Measurements from ENCODE around the gene CDH4.

CDH4 gene

GRCh38 chr20:61325718-61326117 is 73.7 kb downstream of the CDH4 start:
- Mint-ChIP-seq H3K4me1 (no peaks in the 10 kb centered on the region), H3K36me3 (no peaks in the 10 kb centered on the region), H3K27me3 (no peaks in the 10 kb centered on the region), H3K27ac (no peak overlapping the region), H3K9me3 (peaks cover 3 to 8% of the 10 kb centered on the region in 2 donors), H3K4me3 (no peak overlapping the region)
- DNase-seq = no peak
- no peak for ATAC-seq (replicated peaks)

- Mint-ChIP-seq H3K4me3 (no peak overlapping the region), H3K27me3 (no peaks in the 10 kb centered on the region), H3K9me3 (peaks cover 3 to 11% of the 10 kb centered on the region in 2 donors), H3K27ac (no peak overlapping the region), H3K4me1 (no peaks in the 10 kb centered on the region), H3K36me3 (no peaks in the 10 kb centered on the region)
- no peak for DNase-seq
- ATAC-seq (replicated peaks) = peak in 1 of 2 donors; percentile 33
Observed at GRCh38 chr20:61328911-61329558, 77.0 kb downstream of the CDH4 start.

GRCh38 chr20:61330441-61330840 is 78.4 kb downstream of the CDH4 start:
- H3K4me1 Mint-ChIP-seq = no peaks in the 10 kb centered on the region
- H3K27me3 Mint-ChIP-seq = no peaks in the 10 kb centered on the region
- peaks cover 3 to 11% of the 10 kb centered on the region in 2 donors for H3K9me3 Mint-ChIP-seq
- ATAC-seq (replicated peaks) (no peak), DNase-seq (no peak)
- no peaks in the 10 kb centered on the region for H3K36me3 Mint-ChIP-seq
- H3K4me3 Mint-ChIP-seq = no peak overlapping the region
- no peak overlapping the region for H3K27ac Mint-ChIP-seq

- no peak overlapping the region for H3K27ac Mint-ChIP-seq
- peaks cover 3 to 11% of the 10 kb centered on the region in 2 donors for H3K9me3 Mint-ChIP-seq
- ATAC-seq (replicated peaks) = no peak
- H3K4me3 Mint-ChIP-seq = no peak overlapping the region
- DNase-seq = no peak
- H3K27me3 Mint-ChIP-seq = no peaks in the 10 kb centered on the region
- H3K4me1 Mint-ChIP-seq = no peaks in the 10 kb centered on the region
- H3K36me3 Mint-ChIP-seq = no peaks in the 10 kb centered on the region
Observed at GRCh38 chr20:61331543-61331942, 79.5 kb downstream of the CDH4 start.

- Mint-ChIP-seq H3K27ac (no peak overlapping the region), H3K9me3 (peaks cover 4 to 15% of the 10 kb centered on the region in 2 donors), H3K4me3 (no peak overlapping the region), H3K4me1 (no peaks in the 10 kb centered on the region), H3K27me3 (no peaks in the 10 kb centered on the region), H3K36me3 (no peaks in the 10 kb centered on the region)
- DNase-seq = no peak
- no peak for ATAC-seq (replicated peaks)
Observed at GRCh38 chr20:61332016-61332975, 80.2 kb downstream of the CDH4 start.

- Mint-ChIP-seq H3K4me3 (no peak overlapping the region), H3K9me3 (peaks cover 4 to 15% of the 10 kb centered on the region in 2 donors), H3K36me3 (no peaks in the 10 kb centered on the region), H3K4me1 (no peaks in the 10 kb centered on the region), H3K27ac (no peak overlapping the region), H3K27me3 (no peaks in the 10 kb centered on the region)
- ATAC-seq (replicated peaks) (no peak), DNase-seq (no peak)
Observed at GRCh38 chr20:61333484-61334108, 81.5 kb downstream of the CDH4 start.

GRCh38 chr20:61340157-61340556 is 88.1 kb downstream of the CDH4 start:
- H3K4me3 Mint-ChIP-seq = no peak overlapping the region
- H3K27ac Mint-ChIP-seq = no peak overlapping the region
- ATAC-seq (replicated peaks) (no peak), DNase-seq (no peak)
- no peaks in the 10 kb centered on the region for H3K4me1 Mint-ChIP-seq
- H3K36me3 Mint-ChIP-seq = no peaks in the 10 kb centered on the region
- H3K9me3 Mint-ChIP-seq = peaks cover 1 to 5% of the 10 kb centered on the region in 2 donors
- no peaks in the 10 kb centered on the region for H3K27me3 Mint-ChIP-seq

GRCh38 chr20:61341605-61342004 is 89.5 kb downstream of the CDH4 start:
- Mint-ChIP-seq H3K4me3 (no peak overlapping the region), H3K9me3 (peaks cover 3 to 5% of the 10 kb centered on the region in 2 donors), H3K27me3 (no peaks in the 10 kb centered on the region), H3K27ac (no peak overlapping the region), H3K36me3 (no peaks in the 10 kb centered on the region), H3K4me1 (no peaks in the 10 kb centered on the region)
- DNase-seq (no peak), ATAC-seq (replicated peaks) (no peak)

- Mint-ChIP-seq H3K27ac (no peak overlapping the region), H3K36me3 (no peaks in the 10 kb centered on the region), H3K9me3 (peaks cover 9 to 10% of the 10 kb centered on the region in 2 donors), H3K4me1 (no peaks in the 10 kb centered on the region), H3K27me3 (no peaks in the 10 kb centered on the region), H3K4me3 (no peak overlapping the region)
- no peak for DNase-seq
- ATAC-seq (replicated peaks) = no peak
Observed at GRCh38 chr20:61343934-61344333, 91.9 kb downstream of the CDH4 start.

- Mint-ChIP-seq H3K27ac (no peak overlapping the region), H3K4me1 (no peaks in the 10 kb centered on the region), H3K36me3 (no peaks in the 10 kb centered on the region), H3K27me3 (no peaks in the 10 kb centered on the region), H3K9me3 (peaks cover 10 to 11% of the 10 kb centered on the region in 2 donors), H3K4me3 (no peak overlapping the region)
- no peak for DNase-seq
- no peak for ATAC-seq (replicated peaks)
Observed at GRCh38 chr20:61345656-61346055, 93.6 kb downstream of the CDH4 start.

GRCh38 chr20:61346996-61347395 is 94.9 kb downstream of the CDH4 start:
- no peaks in the 10 kb centered on the region for H3K4me1 Mint-ChIP-seq
- no peak overlapping the region for H3K27ac Mint-ChIP-seq
- peaks cover 10 to 12% of the 10 kb centered on the region in 2 donors for H3K9me3 Mint-ChIP-seq
- H3K27me3 Mint-ChIP-seq = no peaks in the 10 kb centered on the region
- no peak overlapping the region for H3K4me3 Mint-ChIP-seq
- ATAC-seq (replicated peaks) = no peak
- DNase-seq = no peak
- H3K36me3 Mint-ChIP-seq = no peaks in the 10 kb centered on the region

GRCh38 chr20:61347443-61347842 is 95.4 kb downstream of the CDH4 start:
- Mint-ChIP-seq H3K4me1 (no peaks in the 10 kb centered on the region), H3K4me3 (no peak overlapping the region), H3K36me3 (no peaks in the 10 kb centered on the region), H3K27ac (no peak overlapping the region), H3K27me3 (no peaks in the 10 kb centered on the region), H3K9me3 (peaks cover 10 to 12% of the 10 kb centered on the region in 2 donors)
- no peak for ATAC-seq (replicated peaks)
- DNase-seq = no peak

- H3K27ac Mint-ChIP-seq = no peak overlapping the region
- peaks cover 0 to 4% of the 10 kb centered on the region in 2 donors for H3K27me3 Mint-ChIP-seq
- H3K4me1 Mint-ChIP-seq = no peaks in the 10 kb centered on the region
- H3K9me3 Mint-ChIP-seq = peaks cover 10 to 12% of the 10 kb centered on the region in 2 donors
- H3K4me3 Mint-ChIP-seq = no peak overlapping the region
- ATAC-seq (replicated peaks) (no peak), DNase-seq (no peak)
- no peaks in the 10 kb centered on the region for H3K36me3 Mint-ChIP-seq
Observed at GRCh38 chr20:61349447-61350165, 97.5 kb downstream of the CDH4 start.
